ENCODE measurements around the gene CDKN2AIPNL. TPM values are rescaled to one million over a fixed set of nuclear protein-coding genes. Genes with fewer than 3 reads are reported as not detected.
A peak's percentile ranks its signal among the peaks of the same experiment; 100 is the strongest.

Gene CDKN2AIPNL, protein sequence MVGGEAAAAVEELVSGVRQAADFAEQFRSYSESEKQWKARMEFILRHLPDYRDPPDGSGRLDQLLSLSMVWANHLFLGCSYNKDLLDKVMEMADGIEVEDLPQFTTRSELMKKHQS
- 10 to 100 TPM; 14.5 to 26.3 TPM for total RNA-seq

DNA sequence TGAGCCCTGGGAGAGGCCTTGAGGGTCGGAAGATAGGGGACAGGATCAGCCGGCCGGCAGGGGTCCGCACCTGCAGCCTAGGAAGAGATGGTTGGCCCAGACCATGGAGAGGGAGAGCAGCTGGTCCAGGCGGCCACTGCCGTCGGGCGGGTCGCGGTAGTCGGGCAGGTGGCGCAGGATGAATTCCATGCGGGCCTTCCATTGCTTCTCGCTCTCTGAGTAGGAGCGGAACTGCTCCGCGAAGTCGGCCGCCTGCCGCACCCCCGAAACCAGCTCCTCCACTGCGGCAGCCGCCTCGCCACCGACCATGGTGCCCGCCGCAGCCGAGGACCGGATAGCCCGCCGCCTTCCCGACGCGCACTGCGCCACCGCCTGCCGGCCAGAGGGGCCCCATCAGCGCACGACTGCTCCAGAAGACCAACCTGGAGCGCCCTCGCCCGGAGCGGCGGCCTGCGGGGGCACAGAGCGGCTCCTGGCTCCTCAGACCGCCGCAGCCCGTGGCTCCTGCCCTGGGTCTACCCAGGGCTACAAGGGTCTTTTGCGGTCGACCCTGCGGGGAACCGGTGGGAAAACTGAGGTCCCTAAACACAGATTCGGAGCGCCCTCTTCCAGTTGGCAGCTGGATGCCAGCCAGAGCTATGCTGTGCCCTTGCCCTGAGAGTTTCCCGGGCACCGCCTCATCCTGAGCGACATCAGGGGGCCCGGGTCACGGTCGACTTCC is at the start of gene CDKN2AIPNL:
TSS of gene CDKN2AIPNL (minus strand) at position 336 of the 721 bp plus-strand sequence. CDS start at position 309, 27 bp downstream.
- Histone ChIP-seq H3K4me1 (peaks cover 8% of the 10 kb centered on the region), H3K36me3 (no peaks in the 10 kb centered on the region), H3K4me3 (peak within 1 kb of the TSS; percentile 86), H3K9ac (ENCODE audit: low read depth in 2 of 2, low read length in 2 of 2) (peak within 1 kb of the TSS; percentile 91 to 93), H3K9me3 (no peaks in the 10 kb centered on the region), H3K27me3 (no peaks in the 10 kb centered on the region), H3K27ac (peak within 1 kb of the TSS; percentile 30)
- intact Hi-C loops (cut with DNase I) = loop anchor here (5.0 to 10.0 kb wide), 3 partner anchors 53 to 116 kb away; partner anchors contain the start of gene JADE2
- TF ChIP-seq, protein P1, sequence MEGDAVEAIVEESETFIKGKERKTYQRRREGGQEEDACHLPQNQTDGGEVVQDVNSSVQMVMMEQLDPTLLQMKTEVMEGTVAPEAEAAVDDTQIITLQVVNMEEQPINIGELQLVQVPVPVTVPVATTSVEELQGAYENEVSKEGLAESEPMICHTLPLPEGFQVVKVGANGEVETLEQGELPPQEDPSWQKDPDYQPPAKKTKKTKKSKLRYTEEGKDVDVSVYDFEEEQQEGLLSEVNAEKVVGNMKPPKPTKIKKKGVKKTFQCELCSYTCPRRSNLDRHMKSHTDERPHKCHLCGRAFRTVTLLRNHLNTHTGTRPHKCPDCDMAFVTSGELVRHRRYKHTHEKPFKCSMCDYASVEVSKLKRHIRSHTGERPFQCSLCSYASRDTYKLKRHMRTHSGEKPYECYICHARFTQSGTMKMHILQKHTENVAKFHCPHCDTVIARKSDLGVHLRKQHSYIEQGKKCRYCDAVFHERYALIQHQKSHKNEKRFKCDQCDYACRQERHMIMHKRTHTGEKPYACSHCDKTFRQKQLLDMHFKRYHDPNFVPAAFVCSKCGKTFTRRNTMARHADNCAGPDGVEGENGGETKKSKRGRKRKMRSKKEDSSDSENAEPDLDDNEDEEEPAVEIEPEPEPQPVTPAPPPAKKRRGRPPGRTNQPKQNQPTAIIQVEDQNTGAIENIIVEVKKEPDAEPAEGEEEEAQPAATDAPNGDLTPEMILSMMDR (IDR thresholded peaks at IDR 0.05) = peak; percentile 55
- peak; percentile 94 for DNase-seq

DNA sequence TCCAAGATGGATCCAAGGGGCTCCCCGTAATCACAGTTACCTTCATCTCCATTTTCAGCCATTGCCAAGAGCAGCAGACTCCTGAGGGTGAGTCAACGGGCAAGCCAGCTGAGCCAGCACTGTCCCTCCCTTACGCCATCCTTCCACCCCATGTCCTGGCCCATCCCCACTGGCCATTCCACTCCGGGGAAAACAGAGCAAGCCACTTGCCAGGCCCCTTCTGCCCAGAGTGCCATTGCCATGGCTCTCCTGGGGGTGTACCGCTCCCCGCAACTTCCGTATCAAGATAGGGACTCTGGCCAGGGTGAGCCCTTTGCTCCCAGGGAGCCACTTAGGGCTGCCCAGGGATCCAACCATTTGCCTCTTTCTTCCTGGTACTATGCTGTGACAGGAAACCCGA is 48.9 kb upstream of the CDKN2AIPNL start:
- DNase-seq = no peak
- TF ChIP-seq, protein P1 (IDR thresholded peaks at IDR 0.05) = no peak
- H3K9ac ChIP-seq (ENCODE audit: low read depth in 2 of 2, low read length in 2 of 2) = no peak overlapping the region
- H3K4me1 ChIP-seq = peaks cover 9% of the 10 kb centered on the region
- no peaks in the 10 kb centered on the region for H3K27me3 ChIP-seq
- no peaks in the 10 kb centered on the region for H3K36me3 ChIP-seq
- H3K27ac ChIP-seq = no peak overlapping the region
- H3K4me3 ChIP-seq = no peak overlapping the region
- intact Hi-C loops (cut with DNase I) = loop anchor here (10.0 kb wide), 1 partner anchor 46 kb away; the partner anchor contains the start of gene CDKN2AIPNL
- H3K9me3 ChIP-seq = no peaks in the 10 kb centered on the region

DNA sequence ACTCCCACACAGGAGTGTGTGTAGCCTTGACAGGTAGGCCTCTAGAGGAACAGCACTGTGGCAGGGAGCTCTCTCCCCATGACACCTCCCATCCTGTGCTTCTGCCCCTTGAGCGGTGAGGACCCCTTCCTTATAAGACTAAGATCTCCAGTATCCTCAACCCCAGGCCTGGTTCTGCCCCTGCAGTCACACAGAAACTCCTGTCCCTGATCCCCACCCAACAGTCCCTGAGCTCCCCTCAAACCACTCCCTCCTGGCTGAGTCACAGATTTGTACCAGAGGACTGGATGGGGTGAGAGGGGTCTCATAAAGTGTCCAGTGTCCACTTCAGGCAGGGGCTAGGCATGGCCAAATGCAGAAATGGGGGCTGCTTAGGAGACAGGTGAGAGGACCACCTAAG is 47.8 kb upstream of the CDKN2AIPNL start:
- Histone ChIP-seq H3K4me3 (no peak overlapping the region), H3K27me3 (no peaks in the 10 kb centered on the region), H3K9ac (ENCODE audit: low read depth in 2 of 2, low read length in 2 of 2) (no peak overlapping the region), H3K36me3 (no peaks in the 10 kb centered on the region), H3K9me3 (no peaks in the 10 kb centered on the region), H3K4me1 (no peaks in the 10 kb centered on the region), H3K27ac (no peak overlapping the region)
- TF ChIP-seq, protein P1 (IDR thresholded peaks at IDR 0.05) = no peak
- intact Hi-C loops (cut with DNase I) = no loop called here
- no peak for DNase-seq

DNA sequence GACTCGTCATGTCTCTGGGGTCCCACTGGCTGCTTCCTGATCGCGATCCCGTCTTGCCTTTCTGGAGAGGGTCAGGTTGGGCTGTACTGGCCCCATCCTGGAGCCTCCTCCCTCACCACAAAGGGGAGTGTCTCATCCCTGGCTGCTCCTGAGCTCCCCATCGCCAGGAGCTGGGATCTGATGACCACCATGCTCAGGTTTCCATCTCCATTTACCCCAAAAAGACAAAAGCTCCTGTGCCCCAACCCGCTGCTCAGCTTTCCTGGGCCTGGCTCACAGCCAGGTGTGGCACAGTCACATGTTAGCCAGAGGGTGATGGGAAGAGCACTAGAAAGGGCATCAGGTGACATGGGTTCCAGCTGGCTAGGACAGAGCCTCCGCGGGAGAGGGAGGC is 47.3 kb upstream of the CDKN2AIPNL start:
- H3K9ac ChIP-seq (ENCODE audit: low read depth in 2 of 2, low read length in 2 of 2) = no peak overlapping the region
- no peaks in the 10 kb centered on the region for H3K36me3 ChIP-seq
- H3K4me3 ChIP-seq = no peak overlapping the region
- H3K9me3 ChIP-seq = no peaks in the 10 kb centered on the region
- DNase-seq = no peak
- no peak overlapping the region for H3K27ac ChIP-seq
- no peaks in the 10 kb centered on the region for H3K4me1 ChIP-seq
- TF ChIP-seq, protein P1 (IDR thresholded peaks at IDR 0.05) = no peak
- intact Hi-C loops (cut with DNase I) = no loop called here
- H3K27me3 ChIP-seq = no peaks in the 10 kb centered on the region

DNA sequence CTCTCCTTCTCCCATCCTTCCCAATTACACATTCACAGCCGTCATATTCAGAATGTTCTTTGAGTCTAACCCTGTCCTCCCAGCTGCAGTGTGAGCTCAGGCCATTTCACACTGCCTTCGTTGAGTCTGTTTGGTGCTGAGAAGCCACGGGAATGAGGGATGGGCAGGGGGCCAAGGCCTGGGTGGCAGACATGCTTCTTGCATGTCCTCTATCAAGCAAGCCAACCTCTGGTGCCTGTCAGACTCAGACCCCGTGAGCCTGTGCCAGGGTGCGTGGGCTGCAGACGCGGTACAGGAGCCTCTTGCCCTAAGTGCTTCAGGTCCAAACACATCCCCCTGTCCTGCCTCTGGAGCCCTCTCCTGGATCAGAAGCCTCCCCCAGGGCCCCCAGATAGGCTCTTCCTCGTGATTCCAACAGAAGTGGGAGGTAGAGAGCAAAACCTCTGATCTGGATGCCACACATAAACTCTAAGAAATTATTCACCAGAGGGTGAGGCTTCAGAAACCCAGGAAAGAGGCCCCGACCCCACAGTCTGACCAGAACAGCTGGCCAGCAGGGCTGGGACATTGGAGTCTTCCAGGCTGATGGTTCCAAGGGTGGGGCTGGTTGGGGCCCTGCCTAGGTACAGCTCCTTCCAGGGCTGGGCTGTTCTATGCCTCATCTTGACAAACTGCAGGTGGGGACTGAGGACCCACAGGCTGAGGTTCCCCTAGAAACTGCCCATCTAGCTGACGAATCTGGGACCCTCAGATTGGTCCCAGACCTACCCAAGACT is 46.7 kb upstream of the CDKN2AIPNL start:
- Histone ChIP-seq H3K9ac (ENCODE audit: low read depth in 2 of 2, low read length in 2 of 2) (no peak overlapping the region), H3K4me3 (no peak overlapping the region), H3K27me3 (no peaks in the 10 kb centered on the region), H3K9me3 (no peaks in the 10 kb centered on the region), H3K36me3 (no peaks in the 10 kb centered on the region), H3K27ac (no peak overlapping the region), H3K4me1 (no peaks in the 10 kb centered on the region)
- intact Hi-C loops (cut with DNase I) = no loop called here
- TF ChIP-seq, protein P1 (IDR thresholded peaks at IDR 0.05) = no peak
- DNase-seq = no peak

All from colonic mucosa (tissue), 4 donors.